NCI-H2227 (cell line): ENCODE results near the gene KDM1B.
"Not testable (repeated sequence)": the region's sequence is repeated elsewhere in the genome, so short reads cannot be mapped to it uniquely, and the experiment has no call there.

ENCODE experiments used
- DNase-seq: peaks from one replicate; lab custom pipeline; 2025; ENCODE audit not compliant: unreplicated experiment; lab: John Stamatoyannopoulos, UW

The KDM1B gene

DNA sequence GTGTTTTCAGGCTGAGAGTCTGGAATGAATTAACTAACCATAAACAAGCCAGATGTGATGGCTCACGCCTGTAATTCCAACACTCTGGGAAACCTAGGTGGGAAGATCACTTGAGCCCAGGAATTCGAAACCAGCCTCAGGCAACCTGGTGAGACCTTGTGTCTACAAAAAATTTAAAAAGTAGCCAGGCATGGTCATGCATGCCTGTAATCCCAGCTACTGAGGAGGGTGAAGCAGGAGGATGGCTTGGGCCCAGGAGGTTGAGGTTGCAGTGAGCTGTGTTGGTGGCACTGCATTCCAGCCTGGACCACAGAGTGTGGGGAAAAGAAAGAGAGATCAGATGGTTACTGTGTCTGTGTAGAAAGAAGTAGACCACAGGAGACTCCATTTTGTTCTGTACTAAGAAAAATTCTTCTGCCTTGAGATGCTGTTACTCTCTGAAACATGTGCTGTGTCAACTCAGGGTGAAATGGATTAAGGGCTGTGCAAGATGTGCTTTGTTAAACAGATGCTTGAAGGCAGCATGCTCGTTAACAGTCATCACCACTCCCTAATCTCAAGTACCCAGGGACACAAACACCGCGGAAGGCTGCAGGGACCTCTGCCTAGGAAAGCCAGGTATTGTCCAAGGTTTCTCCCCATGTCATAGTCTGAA, 71.4 kb downstream of the KDM1B start:
- DNase-seq, result not testable (repeated sequence)

DNA sequence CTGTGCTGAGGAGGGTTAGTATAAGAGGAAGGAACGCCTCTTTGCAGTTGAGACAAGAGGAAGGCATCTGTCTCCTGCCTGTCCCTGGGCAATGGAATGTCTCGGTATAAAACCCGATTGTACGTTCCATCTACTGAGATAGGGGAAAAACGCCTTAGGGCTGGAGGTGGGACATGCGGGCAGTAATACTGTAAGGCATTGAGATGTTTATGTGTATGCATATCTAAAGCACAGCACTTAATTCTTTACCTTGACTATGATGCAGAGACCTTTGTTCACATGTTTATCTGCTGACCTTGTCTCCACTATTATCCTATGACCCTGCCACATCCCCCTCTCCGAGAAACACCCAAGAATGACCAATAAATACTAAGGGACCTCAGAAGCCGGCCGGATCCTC, 71.9 kb downstream of the KDM1B start:
- DNase-seq, result not testable (repeated sequence)

DNA sequence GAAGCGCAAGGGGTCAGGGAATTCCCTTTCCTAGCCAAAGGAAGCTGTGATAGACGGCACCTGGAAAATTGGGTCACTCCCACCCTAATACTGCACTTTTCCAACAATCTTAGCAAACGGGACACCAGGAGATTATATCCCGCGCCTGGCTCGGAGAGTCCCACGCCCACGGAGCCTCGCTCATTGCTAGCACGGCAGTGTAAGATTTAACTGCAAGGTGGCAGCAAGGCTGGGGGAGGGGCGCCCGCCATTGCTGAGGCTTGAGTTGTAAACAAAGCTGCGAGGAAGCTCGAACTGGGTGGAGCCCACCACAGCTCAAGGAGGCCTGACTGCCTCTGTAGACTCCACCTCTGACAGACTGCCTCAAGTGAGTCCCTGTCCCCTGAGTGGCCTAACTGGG, 73.4 kb downstream of the KDM1B start:
- not testable (repeated sequence) for DNase-seq

DNA sequence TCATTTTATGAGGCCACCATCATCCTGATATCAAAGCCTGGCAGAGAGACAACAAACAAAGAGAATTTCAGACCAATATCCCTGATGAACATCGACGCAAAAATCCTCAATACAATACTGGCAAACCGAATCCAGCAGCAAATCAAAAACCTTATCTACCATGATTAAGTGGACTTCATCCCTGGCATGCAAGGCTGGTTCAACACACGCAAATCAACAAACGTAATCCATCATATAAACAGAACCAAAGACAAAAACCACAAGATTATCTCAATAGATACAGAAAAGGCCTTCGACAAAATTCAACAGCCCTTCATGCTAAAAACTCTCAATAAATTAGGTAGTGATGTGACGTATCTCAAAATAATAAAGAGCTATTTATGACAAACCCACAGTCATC, 76.6 kb downstream of the KDM1B start:
- DNase-seq, result not testable (repeated sequence)

DNA sequence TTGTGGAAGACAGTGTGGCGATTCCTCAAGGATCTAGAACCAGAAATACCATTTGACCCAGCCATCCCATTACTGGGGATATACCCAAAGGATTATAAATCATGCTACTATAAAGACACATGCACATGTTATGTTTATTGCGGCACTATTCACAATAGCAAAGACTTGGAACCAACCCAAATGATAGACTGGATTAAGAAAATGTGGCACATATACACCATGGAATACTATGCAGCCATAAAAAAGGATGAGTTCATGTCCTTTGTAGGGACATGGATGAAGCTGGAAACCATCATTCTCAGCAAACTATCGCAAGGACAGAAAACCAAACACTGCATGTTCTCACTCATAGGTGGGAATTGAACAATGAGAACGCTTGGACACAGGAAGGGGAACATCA, 78.5 kb downstream of the KDM1B start:
- not testable (repeated sequence) for DNase-seq

DNA sequence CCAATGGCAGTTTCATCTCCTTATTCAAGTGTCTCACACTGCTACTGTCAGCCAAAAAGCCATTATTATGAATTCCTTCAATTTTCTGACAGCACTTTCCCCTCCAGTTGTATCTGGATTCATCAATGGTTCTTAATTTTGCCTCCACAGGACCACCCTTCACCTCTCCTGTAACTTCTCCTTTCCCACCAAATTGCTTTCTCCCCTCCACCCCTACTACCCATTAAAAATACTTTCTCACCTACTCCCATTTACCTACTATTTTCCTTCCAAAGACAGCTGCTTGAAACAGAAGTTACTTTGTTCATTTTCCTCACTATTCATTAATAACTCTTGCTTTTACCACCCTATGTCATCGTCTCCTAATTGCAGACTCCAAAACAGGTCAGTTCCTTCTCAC, 79.3 kb downstream of the KDM1B start:
- DNase-seq, result no peak

DNA sequence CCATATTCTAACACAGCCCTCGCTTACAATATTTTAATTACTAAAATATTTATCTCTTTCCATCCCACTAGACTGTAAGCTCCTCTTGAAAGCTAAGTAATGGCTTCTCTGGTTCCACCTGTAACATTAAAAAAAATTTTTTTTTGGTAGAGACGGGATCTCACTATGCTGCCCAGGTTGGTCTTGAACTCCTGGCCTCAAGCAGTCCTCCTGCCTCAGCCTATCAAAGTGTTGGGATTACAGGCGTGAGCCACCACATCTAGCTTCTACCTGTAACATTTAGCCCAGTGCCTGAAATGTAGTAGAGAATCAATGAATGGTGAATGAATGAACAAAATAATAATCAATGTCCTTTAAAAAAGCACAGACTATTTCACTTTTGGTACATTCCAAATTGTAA, 80.3 kb downstream of the KDM1B start:
- no peak for DNase-seq

DNA sequence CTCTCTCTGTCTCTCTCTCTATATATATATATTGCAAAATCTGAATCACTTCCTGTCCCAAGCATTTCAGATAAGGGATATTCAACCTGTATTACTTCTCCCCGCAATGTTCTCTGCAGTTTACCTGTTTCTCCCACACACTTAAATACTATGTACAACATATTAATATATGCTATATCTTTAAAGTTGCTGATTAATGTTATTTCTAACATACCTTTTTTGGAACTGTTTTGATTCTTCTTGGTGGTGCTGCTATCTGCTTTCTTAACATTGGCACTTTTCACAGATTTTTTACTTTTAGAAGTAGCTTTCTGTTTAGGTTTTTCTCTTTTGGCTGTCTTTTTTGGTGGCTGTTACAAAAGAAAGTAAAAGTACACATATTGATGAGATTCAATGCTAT, 81.9 kb downstream of the KDM1B start:
- DNase-seq, result no peak

DNA sequence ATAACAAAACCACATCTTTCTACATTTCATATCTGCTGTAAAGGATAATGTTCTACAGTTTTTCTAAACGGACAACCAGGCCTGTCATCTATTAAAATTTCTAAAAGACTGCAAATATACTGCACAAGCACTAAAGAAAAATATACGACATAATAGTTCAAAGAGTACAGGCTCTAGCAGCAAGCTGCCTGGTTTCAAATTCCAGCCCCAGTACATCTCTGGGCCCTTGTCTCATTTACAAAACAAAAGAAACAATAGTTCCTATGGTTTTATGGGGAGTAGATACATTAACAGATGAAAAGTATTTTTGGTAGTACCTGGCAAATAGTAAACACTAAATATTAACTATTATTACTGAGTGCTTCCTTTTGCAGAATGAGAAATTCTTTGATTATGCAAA, 85.0 kb downstream of the KDM1B start:
- no peak for DNase-seq

DNA sequence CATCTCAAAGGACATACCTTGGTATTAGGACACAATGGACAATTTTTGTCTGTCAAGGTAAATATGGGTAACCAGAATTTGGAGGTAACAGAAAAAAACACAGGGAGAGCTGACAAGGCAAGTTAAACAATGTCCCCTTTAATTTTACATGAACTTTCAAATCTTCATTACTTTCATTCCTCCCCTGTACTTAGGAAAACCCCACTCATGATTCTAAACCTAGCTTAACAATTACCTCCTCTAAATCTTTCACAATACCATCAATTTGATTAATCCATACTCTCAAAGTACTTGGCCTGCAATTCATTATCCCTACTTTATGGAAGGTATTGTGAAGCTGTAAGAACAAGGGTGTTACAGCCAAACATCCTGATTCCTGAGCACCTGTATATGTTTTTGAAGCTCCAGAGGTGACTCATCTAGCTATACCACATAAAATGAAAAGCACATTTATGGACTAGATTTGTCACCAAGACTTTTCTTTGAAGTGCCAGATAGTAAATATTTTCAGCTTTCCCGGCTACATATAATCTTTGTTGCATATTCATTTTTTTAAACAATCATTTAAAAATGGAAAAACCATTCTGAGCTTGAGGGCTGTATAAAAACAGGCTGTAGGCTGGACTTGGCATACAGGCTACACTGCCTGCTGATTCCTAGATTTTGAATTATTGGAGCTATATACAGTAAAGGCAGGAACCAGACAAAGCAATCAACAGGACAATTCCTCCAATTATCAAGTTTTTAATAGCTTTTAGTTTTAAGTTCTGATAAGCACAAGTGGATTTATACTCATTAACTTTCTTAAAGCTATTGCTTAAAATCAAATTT, 86.2 kb downstream of the KDM1B start:
- DNase-seq, result no peak

DNA sequence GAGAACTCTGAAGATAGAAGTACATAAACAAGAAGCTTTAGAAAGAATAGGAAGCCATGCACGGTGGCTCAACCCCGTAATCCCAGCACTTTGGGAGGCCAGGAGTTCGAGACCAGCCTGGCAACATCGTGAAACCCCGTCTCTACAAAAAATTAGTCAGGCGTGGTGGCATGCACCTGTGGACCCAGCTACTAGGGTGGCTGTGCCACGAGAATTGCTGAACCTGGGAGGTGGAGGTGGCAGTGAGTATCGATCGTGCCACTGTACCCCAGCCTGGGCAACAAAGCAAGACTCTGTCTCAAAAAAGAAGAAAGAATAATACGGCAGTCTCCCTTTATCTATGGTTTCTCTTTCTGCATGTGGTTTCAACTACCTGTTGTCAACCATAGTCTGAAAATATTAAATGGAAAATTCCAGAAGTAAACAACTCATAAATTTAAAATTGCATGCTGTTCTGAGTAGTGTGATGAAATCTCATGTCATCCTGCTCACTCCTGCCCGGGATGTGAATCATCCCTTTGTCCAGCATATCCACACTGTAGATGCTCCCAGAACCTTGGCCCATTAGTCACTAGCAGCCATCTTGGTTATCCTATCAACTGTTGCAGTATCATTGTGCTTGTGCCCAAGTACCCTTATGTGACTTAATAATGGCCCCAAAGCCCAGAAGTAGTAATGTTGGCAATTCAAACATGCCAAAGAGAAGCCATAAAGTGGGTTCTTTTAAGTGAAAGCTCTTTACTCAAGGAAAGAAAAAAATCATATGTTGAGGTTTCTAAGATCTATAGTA, 87.0 kb downstream of the KDM1B start:
- no peak for DNase-seq

DNA sequence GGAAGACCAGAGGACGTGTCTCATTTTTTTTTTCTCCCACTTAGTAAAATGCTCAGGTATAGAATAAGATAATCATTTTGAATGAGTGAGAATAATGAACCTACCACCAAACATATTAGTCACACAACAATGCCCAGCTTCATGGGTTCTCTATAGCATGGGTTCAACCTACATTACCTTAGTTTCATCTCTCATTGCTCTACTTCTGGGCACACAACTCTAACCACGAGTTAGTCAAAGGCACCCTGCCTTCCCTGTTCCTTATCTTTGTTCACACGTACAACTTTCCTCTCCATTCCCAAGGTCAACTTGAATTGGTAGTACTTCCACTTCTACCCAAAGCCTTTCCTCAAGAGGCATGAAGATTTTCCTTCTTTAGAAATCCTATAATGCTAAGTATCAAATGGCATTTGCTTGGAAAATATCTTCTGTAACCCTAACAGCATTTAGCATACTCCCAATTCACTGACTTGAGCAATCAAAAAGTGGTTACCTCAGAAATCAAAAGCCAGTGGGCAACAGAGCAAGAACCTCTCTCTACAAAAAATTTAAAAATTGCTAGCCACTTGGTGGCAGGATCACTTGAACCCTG, 88.2 kb downstream of the KDM1B start:
- no peak for DNase-seq

DNA sequence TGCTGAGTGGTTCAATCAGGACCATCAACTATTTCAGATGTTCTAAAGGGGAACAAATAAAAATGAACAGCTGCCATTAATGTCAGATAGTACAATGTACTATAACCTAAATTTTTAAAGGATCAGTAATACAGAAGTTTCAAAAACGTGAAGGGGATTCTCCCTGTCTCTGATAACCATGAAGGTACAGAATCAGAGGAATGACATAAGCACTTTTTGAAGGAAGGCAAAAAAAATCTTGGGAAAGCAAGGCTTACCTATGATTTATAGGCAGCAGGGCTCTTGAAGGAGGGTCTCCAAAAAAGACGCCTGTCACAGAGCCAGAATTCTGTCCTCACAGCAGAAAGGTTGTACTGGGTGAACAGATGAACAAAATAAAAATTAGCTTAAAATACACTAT, 89.0 kb downstream of the KDM1B start:
- DNase-seq, result no peak

DNA sequence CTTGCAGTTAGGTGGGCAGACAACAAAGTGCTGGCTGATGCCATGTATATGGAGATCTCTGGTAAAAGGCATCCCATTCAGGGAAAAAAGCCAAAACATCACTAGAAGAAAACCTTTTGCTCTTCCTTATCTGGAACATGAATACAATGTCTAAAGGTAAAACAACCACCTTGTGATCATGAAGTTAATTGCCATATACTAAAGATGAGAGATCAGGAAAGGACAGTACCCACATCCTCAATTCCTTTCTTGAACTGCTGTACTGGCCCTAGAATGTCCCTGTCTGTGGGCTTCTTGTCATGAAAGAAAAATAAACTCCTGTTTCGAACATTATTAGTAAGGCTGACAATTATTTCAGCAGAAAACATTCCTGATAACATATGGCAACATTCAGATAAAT, 89.9 kb downstream of the KDM1B start:
- DNase-seq, result no peak

DNA sequence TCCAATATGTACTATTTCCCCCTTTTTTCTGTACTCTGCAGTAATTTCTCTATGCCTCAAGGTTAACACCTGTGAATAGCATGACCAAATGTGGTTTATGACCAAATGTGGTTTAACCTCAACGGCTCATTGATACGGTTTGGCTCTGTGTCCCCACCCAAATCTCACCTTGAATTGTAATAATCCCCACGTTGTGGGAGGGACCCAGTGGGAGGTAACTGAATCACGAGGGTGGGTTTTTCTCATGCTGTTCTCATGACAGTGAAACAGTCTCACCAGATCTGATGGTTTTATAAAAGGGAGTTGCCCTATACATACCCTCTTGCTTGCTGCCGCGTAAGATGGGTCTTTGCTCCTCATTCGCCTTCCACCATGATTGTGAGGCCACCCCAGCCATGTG, 90.4 kb downstream of the KDM1B start:
- DNase-seq, result no peak

DNA sequence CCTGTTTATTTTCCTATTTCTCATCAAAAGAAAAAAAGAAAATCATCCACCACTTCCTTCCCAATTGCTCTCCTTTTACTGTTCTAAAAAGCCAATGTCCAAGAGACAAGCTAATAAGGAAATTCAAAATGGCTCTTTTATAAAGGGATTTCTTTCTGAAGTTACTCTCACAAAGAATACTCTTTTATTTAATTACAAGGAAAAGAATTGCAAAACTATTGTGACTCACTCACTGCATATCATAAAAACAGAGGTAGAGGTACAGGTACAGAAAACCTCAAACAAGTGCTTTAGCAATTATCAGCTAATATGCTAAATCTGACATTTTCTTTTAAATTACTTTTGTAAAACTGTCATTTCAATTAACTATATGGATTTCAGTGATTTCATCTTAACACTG, 91.0 kb downstream of the KDM1B start:
- no peak for DNase-seq

DNA sequence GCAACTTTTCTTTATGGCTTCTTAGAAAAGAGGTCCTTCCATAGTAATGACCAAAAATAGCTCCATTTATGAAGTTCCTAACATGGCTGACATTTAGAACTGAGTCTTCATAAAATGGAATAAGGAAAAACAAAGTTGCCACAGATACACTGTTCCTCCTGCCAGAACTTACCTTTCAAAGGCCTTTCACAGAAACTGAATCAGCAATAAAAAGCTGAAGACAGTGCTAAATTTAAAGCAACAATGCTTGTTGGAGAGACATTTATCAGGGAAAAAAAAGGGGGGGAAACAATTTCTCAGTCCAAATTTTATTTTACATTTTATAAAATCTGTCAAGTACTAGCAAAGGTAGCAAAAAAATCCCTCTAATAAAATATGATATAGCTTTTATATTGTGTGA, 91.8 kb downstream of the KDM1B start:
- DNase-seq, result no peak

DNA sequence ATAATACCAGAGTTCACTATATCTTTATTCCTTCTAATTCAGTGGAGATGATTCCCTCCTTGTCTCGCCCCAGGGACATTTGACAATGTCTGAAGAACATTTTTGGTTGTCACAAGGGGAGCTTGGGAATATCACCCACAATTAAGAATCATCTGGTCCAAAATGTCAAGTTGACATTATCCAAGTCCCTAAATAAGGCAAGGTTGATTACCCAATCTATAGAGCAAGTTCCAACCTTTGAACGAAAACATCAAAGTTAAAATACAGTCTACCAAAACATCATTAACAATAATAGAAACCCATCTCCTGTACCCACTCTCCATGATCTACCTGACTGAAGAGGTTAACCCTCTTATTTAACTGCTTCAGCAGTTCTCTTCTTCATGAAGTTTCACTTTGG, 93.5 kb downstream of the KDM1B start:
- no peak for DNase-seq

DNA sequence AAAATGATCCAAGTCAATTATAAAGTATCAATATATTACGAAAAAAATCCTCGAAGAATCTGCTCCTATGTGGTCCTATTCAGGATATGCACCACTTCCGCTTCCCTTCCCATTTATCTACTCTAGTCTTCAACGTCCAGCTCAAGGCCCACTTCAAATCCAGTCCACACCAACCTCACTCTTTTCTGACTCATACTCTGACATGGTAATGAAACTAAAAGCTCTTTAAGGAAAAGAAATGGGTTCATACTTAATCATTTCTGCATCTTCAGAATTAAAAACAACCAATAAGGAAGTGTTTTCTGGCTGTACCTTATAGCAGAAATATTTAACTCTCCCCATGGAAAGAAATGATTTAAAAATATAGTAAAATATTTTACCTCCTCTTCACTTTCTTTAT, 94.0 kb downstream of the KDM1B start:
- no peak for DNase-seq

DNA sequence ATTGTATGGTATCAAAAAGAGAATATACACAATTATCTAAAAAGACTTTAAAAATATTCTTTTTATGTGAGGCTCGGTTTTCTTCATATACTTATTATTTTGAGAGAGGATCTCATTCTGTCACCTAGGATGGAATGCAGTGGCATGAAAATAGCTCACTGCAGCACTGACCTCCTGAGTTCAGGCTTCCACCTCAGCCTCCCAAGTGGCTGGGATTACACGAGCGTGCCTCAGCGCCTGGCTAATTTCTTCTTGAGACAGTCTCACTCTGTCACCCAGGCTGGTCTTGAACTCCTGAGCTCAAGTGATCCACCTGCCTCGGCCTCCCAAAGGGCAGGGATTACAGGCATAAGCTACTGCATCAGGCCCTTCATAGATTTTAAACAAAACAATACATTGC, 98.4 kb downstream of the KDM1B start:
- DNase-seq, result no peak

DNA sequence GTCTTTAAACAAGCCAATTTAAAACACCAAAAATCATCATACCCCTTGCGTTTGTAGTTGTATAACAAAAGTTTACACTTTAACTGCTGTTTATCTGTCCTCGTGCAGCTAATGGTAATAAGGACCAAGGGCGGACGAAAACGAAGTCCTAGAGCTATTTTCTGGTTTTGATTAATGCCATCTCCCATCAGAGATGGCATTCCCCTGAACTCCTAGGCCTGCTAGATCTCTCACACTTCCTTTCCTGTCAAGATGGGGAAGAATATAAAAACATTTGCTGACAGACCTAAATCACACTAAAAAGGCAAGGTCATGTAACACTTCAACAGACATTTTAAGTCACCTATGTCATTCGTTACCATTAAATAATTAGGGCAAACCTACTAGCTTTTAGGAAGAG, 99.6 kb downstream of the KDM1B start:
- DNase-seq, result no peak
